HL-60 (cell line): ENCODE measurements around the gene TANGO6.

Experiments
- GABPA ChIP-seq: IDR thresholded peaks from 2 replicates; pipeline ENCODE4 v1.6.1; 2012; ENCODE audit warnings: low read depth
- TF ChIP-seq, protein P1 (sequence below): IDR thresholded peaks from one replicate; pipeline ENCODE4 v1.5.1; 2011; ENCODE audit warnings: low read length, control low read depth, inconsistent platforms; ENCODE audit not compliant: insufficient read depth
- TF ChIP-seq, protein P2 (sequence below): IDR thresholded peaks from 2 replicates; pipeline ENCODE4 v1.6.1; 2012; ENCODE audit warnings: low read depth; ENCODE audit not compliant: insufficient replicate concordance

DNA sequence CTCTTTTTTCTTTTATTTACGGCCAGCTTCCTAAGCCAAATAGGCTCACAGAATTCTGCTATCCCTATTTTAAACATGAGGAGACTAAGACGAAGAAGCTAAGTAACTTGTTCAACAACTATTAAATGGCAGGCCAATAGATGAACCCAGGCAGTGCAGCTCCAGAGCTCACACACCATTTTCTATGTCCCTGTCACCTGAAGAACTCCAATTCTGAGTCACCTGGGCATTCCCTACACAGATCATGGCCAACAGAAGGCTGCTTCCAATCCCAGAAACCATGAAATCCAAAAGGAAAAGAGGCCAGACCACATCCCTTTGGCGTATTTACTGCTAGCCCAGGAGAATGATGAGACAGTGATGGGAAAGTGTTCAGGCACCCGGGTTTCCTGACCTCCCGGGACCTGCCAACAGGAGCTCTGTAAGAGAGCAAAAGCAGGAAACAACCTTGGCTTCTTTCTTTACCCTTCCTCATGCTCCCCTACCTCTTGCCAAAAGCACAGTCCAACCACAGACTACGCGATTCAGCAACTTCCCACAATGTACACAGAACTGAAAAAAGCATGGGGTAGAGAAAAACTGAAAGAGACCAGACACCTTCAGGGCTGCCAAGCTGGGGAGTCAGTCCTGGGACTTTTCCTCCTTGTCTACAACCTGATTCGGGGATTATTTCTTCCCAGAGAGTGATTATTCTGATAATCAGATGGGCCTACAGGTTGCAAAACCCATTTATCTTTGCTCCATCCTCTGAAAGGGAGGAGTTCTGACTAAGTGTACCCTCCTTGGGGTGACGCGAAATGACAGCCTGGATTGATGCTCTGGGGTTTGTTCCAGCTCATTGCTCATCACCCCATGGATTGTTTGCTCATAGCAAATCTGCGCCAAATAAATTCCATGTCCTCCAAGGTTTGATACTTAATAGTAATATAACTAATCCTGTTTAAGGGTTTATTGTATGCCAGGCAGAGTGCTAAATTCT, 214.4 kb downstream of the TANGO6 start:
- TF ChIP-seq, protein P1, sequence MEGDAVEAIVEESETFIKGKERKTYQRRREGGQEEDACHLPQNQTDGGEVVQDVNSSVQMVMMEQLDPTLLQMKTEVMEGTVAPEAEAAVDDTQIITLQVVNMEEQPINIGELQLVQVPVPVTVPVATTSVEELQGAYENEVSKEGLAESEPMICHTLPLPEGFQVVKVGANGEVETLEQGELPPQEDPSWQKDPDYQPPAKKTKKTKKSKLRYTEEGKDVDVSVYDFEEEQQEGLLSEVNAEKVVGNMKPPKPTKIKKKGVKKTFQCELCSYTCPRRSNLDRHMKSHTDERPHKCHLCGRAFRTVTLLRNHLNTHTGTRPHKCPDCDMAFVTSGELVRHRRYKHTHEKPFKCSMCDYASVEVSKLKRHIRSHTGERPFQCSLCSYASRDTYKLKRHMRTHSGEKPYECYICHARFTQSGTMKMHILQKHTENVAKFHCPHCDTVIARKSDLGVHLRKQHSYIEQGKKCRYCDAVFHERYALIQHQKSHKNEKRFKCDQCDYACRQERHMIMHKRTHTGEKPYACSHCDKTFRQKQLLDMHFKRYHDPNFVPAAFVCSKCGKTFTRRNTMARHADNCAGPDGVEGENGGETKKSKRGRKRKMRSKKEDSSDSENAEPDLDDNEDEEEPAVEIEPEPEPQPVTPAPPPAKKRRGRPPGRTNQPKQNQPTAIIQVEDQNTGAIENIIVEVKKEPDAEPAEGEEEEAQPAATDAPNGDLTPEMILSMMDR: no peak
- TF ChIP-seq, protein P2, sequence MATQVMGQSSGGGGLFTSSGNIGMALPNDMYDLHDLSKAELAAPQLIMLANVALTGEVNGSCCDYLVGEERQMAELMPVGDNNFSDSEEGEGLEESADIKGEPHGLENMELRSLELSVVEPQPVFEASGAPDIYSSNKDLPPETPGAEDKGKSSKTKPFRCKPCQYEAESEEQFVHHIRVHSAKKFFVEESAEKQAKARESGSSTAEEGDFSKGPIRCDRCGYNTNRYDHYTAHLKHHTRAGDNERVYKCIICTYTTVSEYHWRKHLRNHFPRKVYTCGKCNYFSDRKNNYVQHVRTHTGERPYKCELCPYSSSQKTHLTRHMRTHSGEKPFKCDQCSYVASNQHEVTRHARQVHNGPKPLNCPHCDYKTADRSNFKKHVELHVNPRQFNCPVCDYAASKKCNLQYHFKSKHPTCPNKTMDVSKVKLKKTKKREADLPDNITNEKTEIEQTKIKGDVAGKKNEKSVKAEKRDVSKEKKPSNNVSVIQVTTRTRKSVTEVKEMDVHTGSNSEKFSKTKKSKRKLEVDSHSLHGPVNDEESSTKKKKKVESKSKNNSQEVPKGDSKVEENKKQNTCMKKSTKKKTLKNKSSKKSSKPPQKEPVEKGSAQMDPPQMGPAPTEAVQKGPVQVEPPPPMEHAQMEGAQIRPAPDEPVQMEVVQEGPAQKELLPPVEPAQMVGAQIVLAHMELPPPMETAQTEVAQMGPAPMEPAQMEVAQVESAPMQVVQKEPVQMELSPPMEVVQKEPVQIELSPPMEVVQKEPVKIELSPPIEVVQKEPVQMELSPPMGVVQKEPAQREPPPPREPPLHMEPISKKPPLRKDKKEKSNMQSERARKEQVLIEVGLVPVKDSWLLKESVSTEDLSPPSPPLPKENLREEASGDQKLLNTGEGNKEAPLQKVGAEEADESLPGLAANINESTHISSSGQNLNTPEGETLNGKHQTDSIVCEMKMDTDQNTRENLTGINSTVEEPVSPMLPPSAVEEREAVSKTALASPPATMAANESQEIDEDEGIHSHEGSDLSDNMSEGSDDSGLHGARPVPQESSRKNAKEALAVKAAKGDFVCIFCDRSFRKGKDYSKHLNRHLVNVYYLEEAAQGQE: no peak
- no peak for TF ChIP-seq GABPA
